ENCODE data around the gene PIEZO2. TPM values are rescaled to one million over a fixed set of nuclear protein-coding genes. Genes with fewer than 3 reads are reported as not detected.

PIEZO2 gene
- total RNA-seq, 2 experiments from 2014 or later: not detected

GRCh38 chr18:10908760-10909159 lies 240.6 kb downstream of the PIEZO2 start:
- Histone ChIP-seq H3K27me3 (ENCODE audit: control insufficient read depth in 1 of 2, insufficient read depth in 2 of 2, low read length in 2 of 2) (no peaks in the 10 kb centered on the region), H3K27ac (ENCODE audit: low read depth in 1 of 2, low read length in 2 of 2) (no peak overlapping the region), H3K4me3 (ENCODE audit: low read length) (no peak overlapping the region), H3K36me3 (ENCODE audit: insufficient read depth, low read length) (no peaks in the 10 kb centered on the region), H3K9me3 (ENCODE audit: control insufficient read depth in 1 of 2, insufficient read depth in 1 of 2, low read length in 2 of 2) (no peaks in the 10 kb centered on the region), H3K4me1 (ENCODE audit: insufficient read depth, low read length) (no peaks in the 10 kb centered on the region)
- no peaks in the 10 kb centered on the region for H3K36me3 Mint-ChIP-seq (ENCODE audit: low read depth)
- H3K27ac Mint-ChIP-seq: no peak overlapping the region
- no peak overlapping the region for H3K4me3 Mint-ChIP-seq
- H3K9me3 Mint-ChIP-seq: no peaks in the 10 kb centered on the region
- no peak for ATAC-seq (ENCODE audit: poor library complexity)
- POLR2A ChIA-PET: no interaction called here
- no peak for DNase-seq
- TF ChIP-seq CTCF (IDR thresholded peaks at IDR 0.05): no peak
- intact Hi-C loops (cut with DNase I, micrococcal nuclease): no loop called here
- no peaks in the 10 kb centered on the region for H3K27me3 Mint-ChIP-seq
- CTCF ChIA-PET: no interaction called here
- no peaks in the 10 kb centered on the region for H3K4me1 Mint-ChIP-seq (ENCODE audit: low read depth)

- no peak for ATAC-seq (ENCODE audit: poor library complexity)
- intact Hi-C loops (cut with DNase I, micrococcal nuclease): no loop called here
- H3K27me3 Mint-ChIP-seq: no peaks in the 10 kb centered on the region
Observed at GRCh38 chr18:10907749-10908148, 241.6 kb downstream of the PIEZO2 start.

GRCh38 chr18:10901329-10901728 lies 248.0 kb downstream of the PIEZO2 start:
- TF ChIP-seq CTCF (IDR thresholded peaks at IDR 0.05): no peak
- intact Hi-C loops (cut with DNase I, micrococcal nuclease): no loop called here
- Histone ChIP-seq H3K36me3 (ENCODE audit: insufficient read depth, low read length) (no peaks in the 10 kb centered on the region), H3K27ac (ENCODE audit: low read depth in 1 of 2, low read length in 2 of 2) (no peak overlapping the region), H3K4me3 (ENCODE audit: low read length) (no peak overlapping the region), H3K9me3 (ENCODE audit: control insufficient read depth in 1 of 2, insufficient read depth in 1 of 2, low read length in 2 of 2) (no peaks in the 10 kb centered on the region), H3K4me1 (ENCODE audit: insufficient read depth, low read length) (no peaks in the 10 kb centered on the region), H3K27me3 (ENCODE audit: control insufficient read depth in 1 of 2, insufficient read depth in 2 of 2, low read length in 2 of 2) (no peaks in the 10 kb centered on the region)
- ATAC-seq (ENCODE audit: poor library complexity) (no peak), DNase-seq (no peak)
- ChIA-PET POLR2A (no interaction called here), CTCF (no interaction called here)
- no peaks in the 10 kb centered on the region for H3K36me3 Mint-ChIP-seq (ENCODE audit: low read depth)
- no peaks in the 10 kb centered on the region for H3K27me3 Mint-ChIP-seq
- no peak overlapping the region for H3K4me3 Mint-ChIP-seq
- no peaks in the 10 kb centered on the region for H3K4me1 Mint-ChIP-seq (ENCODE audit: low read depth)
- H3K9me3 Mint-ChIP-seq: no peaks in the 10 kb centered on the region
- no peak overlapping the region for H3K27ac Mint-ChIP-seq

More at GRCh38 chr18:10907749-10908148, 241.6 kb downstream of the PIEZO2 start:
- Histone ChIP-seq H3K4me1 (ENCODE audit: insufficient read depth, low read length) (no peaks in the 10 kb centered on the region), H3K9me3 (ENCODE audit: control insufficient read depth in 1 of 2, insufficient read depth in 1 of 2, low read length in 2 of 2) (no peaks in the 10 kb centered on the region), H3K36me3 (ENCODE audit: insufficient read depth, low read length) (no peaks in the 10 kb centered on the region), H3K27ac (ENCODE audit: low read depth in 1 of 2, low read length in 2 of 2) (no peak overlapping the region), H3K27me3 (ENCODE audit: control insufficient read depth in 1 of 2, insufficient read depth in 2 of 2, low read length in 2 of 2) (no peaks in the 10 kb centered on the region), H3K4me3 (ENCODE audit: low read length) (no peak overlapping the region)
- Mint-ChIP-seq H3K36me3 (ENCODE audit: low read depth) (no peaks in the 10 kb centered on the region), H3K27ac (no peak overlapping the region), H3K4me1 (ENCODE audit: low read depth) (no peaks in the 10 kb centered on the region), H3K9me3 (no peaks in the 10 kb centered on the region), H3K4me3 (no peak overlapping the region)
- no peak for DNase-seq
- POLR2A ChIA-PET: no interaction called here
- CTCF ChIA-PET: no interaction called here
- no peak for TF ChIP-seq CTCF (IDR thresholded peaks at IDR 0.05)

Data from CD4-positive, alpha-beta T cell (primary cell).